ENCODE measurements around the gene TRIM28.

GRCh38 chr19:58531034-58531840 is 12.6 kb upstream of the TRIM28 start:
- TF ChIP-seq POLR2A (IDR thresholded peaks at IDR 0.05) (no peak), CTCF (IDR thresholded peaks at IDR 0.05) (no peak)

Data from thyroid gland (tissue), 4 donors.